ENCODE data around the gene MPPED1. TPM values are rescaled to one million over a fixed set of nuclear protein-coding genes. Genes with fewer than 3 reads are reported as not detected.

Gene MPPED1
- total and polyA plus RNA-seq, 2 donors (not counting 1 experiment from before 2014, with no cell fraction given) = 0.13 TPM; not detected in 1

Other genes starting within 250 kb of the MPPED1 start
- gene TTLL12, start 224.9 kb upstream of the MPPED1 start, total RNA-seq = 19.9 and 21.3 TPM in 2 replicates
- 8.5 and 11.0 TPM in 2 replicates for gene TTLL12, start 224.9 kb upstream of the MPPED1 start, polyA plus RNA-seq
- gene SCUBE1, start 68.6 kb upstream of the MPPED1 start, total RNA-seq = not detected in 2 replicates
- 0.14 TPM in 1 of 2 replicates, not detected in the other for gene SCUBE1, start 68.6 kb upstream of the MPPED1 start, polyA plus RNA-seq

Measured in B cell (primary cell).